Bronchial epithelial cell (primary cell): Measurements from ENCODE around the gene CD70. TPM values are rescaled to one million over a fixed set of nuclear protein-coding genes. Genes with fewer than 3 reads are reported as not detected.
"Not testable (repeated sequence)": the region's sequence is repeated elsewhere in the genome, so short reads cannot be mapped to it uniquely, and the experiment has no call there.

Source experiments
- DNase-seq: peaks from one replicate; pipeline ENCODE4 v3.0.0-alpha.2; 2010; ENCODE audit warnings: low read depth
- FAIRE-seq: peaks from 2 replicates; lab custom pipeline; 2011; peaks lifted over from hg19 to GRCh38; lab: Jason Lieb, UNC
- H3K27me3 ChIP-seq: 2 replicates; pipeline ENCODE4 v1.5.1; 2011; ENCODE audit warnings: low read length; ENCODE audit not compliant: control insufficient read depth, insufficient read depth
- H3K36me3 ChIP-seq: 2 replicates; pipeline ENCODE4 v1.5.1; 2011; ENCODE audit warnings: low read length; ENCODE audit not compliant: control insufficient read depth, insufficient read depth
- H3K4me3 ChIP-seq: 2 replicates; pipeline ENCODE4 v1.5.1; 2011; ENCODE audit warnings: mild to moderate bottlenecking, low read depth, low read length, control low read depth
- total RNA-seq: library from RNA; depleted of rRNA; stranded (reverse); fragments of >200 nt; gene quantifications from 2 replicates; pipeline ENCODE4 v1.2.1, GENCODE V29; 2014
- TF ChIP-seq, protein P1 (sequence below): IDR thresholded peaks from 2 replicates; pipeline ENCODE4 v1.5.1; 2011; ENCODE audit warnings: mild to moderate bottlenecking, moderate library complexity, low read length, control low read depth, inconsistent platforms; ENCODE audit not compliant: insufficient read depth, severe bottlenecking

The CD70 gene
- total RNA-seq, 1 donor from 2014 or later: not detected

DNA sequence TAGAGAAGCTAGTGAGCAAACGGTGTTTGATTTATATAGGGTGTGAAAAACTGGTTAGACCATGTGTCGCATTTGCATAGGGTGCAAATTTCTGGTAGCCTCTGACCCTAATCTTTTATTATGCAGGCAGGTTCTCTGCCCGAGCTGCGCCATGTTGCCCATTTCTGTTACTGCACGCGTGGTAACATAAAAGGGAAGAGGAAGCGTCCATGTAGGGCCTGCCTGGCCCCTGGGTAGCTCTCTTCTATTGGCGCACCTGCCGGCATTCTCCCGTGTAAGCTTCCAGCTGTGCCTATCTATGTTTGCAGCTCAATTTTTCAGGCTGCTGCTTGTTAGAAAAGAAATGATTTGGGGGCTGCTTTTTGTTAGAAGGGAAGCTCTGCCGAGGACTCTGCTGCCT is 14.0 kb upstream of the CD70 start:
- FAIRE-seq (no peak), DNase-seq (no peak)
- TF ChIP-seq, protein P1, sequence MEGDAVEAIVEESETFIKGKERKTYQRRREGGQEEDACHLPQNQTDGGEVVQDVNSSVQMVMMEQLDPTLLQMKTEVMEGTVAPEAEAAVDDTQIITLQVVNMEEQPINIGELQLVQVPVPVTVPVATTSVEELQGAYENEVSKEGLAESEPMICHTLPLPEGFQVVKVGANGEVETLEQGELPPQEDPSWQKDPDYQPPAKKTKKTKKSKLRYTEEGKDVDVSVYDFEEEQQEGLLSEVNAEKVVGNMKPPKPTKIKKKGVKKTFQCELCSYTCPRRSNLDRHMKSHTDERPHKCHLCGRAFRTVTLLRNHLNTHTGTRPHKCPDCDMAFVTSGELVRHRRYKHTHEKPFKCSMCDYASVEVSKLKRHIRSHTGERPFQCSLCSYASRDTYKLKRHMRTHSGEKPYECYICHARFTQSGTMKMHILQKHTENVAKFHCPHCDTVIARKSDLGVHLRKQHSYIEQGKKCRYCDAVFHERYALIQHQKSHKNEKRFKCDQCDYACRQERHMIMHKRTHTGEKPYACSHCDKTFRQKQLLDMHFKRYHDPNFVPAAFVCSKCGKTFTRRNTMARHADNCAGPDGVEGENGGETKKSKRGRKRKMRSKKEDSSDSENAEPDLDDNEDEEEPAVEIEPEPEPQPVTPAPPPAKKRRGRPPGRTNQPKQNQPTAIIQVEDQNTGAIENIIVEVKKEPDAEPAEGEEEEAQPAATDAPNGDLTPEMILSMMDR: no peak
- H3K4me3 ChIP-seq: no peak overlapping the region
- H3K27me3 ChIP-seq: peaks cover 1% of the 10 kb centered on the region
- H3K36me3 ChIP-seq: no peaks in the 10 kb centered on the region

DNA sequence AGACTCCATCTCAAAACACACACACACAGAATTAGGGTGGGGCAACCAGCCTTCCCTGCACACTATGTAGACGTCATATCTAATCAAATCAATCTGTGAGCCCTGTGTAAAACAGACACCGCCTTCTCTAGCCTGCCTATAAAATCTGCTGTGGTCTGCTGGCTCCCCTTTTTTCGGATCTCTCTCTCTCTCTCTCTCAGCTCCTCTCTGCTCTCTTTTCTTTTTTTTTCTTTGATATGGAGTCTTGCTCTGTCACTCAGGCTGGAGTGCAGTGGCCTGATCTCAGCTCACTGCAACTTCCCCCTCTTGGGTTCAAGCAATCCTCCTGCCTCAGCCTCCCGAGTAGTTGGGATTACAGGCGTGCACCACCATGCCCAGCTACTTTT is 11.8 kb upstream of the CD70 start:
- no peaks in the 10 kb centered on the region for H3K36me3 ChIP-seq
- FAIRE-seq: no peak
- no peaks in the 10 kb centered on the region for H3K27me3 ChIP-seq
- DNase-seq: no peak
- H3K4me3 ChIP-seq: no peak overlapping the region
- TF ChIP-seq, protein P1: no peak

DNA sequence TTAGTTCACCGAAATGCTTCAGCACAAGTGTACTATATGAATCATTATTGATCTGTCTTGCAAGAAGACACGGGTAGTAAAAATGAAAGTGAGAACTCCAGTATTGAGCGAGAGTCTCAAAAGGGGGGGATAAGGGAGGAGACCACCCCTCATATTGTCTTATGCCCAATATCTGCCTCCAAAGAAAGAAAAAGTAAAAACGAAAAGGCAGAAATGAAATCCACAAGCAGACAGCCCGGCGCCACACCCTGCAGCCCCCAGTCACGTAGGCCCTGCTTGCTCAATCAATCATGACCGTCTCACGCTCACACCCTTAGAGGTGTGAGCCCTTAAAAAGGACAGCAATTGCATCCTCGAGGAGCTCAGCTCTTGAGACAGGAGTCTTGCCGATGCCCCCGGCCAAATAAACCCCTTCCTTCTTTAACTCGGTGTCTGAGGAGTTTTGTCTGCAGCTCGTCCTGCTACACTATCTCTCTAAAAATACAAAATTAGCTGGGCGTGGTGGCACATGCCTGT is 10.6 kb upstream of the CD70 start:
- not testable (repeated sequence) for H3K36me3 ChIP-seq, H3K27me3 ChIP-seq, FAIRE-seq, DNase-seq, H3K4me3 ChIP-seq

DNA sequence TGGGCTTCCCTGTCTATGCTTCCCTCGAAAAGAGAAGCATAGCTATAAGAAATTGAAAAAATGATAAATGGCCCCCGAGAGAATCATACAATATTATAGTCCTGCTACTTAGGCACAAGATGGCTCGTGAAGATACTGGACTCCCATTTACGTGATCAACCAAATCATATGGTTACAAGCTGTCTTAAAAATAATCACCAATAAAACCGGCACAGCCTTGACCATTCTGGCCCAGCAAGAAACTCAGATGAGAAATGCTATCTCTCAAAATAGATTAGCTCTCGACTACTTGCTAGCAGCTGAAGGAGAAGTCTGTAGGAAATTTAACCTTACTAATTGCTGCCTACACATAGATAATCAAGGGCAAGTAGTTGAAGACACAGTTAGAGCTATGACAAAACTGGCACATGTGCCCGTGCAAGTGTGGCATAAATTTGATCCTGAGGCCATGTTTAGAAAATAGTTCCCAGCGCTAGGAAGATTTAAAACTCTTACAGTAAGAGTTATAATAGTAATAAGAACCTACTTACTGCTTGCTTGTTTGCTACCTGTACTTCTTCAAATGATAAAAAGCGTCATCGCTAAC is 10.1 kb upstream of the CD70 start:
- DNase-seq: not testable (repeated sequence)

DNA sequence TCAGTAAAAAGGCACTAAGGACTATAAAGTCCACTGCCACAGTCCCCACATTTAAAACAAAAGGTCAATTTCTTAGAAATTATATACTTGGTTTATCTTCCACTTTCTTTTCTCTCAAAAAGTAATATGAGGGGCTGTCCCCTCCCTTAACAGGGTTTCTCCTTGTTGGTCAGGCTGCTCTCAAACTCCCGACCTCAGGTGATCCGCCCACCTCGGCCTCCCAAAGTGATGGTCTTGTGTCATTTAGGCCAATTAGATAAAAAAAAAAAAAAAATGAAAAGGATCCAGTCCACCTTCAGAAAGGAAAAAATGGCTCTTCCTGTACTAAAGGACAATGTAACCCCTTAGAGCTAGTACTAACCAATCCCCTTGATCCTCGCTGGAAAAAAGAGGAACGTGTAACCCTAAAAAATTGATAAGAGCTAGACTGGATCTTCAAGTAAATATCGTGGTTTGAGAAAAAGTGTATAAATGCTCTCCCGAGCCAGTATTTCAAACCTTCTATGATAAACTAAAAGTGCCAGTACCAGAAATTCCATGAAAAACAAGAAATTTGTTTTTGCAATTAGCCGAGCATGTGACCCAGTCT is 9.0 kb upstream of the CD70 start:
- DNase-seq (no peak), FAIRE-seq (no peak)
- Histone ChIP-seq H3K27me3 (no peaks in the 10 kb centered on the region), H3K4me3 (no peak overlapping the region), H3K36me3 (no peaks in the 10 kb centered on the region)
- TF ChIP-seq, protein P1: no peak

More for the DNA sequence above, 10.1 kb upstream of the CD70 start:
- not testable (repeated sequence) for H3K27me3 ChIP-seq, FAIRE-seq, H3K4me3 ChIP-seq, H3K36me3 ChIP-seq

DNA sequence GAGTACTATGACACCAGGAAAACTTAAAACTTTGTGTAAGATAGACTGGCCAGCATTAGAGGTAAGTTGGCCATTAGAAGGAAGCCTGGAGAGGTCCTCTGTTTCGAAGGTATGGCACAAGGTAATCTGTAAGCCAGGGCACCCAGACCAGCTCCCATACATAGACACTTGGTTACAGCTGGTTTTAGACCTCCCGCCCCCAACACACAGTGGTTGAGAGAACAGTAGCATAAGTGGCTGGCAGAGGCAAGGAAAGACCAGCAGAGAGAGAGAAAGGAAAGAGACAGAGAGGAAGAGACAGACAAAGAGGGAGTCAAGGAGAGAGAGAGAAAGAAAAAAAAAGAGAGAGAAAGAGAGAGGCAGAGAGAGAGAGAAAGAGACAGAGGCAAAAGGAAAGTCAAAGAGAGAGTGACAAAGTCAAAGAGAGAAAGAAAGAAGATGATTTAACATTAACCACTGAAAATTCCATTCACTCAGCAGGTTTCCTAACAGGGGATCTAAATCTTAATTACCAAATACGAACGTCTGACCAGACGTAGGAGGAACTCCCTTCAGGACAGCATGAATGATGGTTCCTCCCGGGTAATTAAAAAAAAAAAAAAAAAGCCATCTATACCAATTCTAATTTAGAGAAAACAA is 7.4 kb upstream of the CD70 start:
- not testable (repeated sequence) for DNase-seq, H3K36me3 ChIP-seq, H3K27me3 ChIP-seq, FAIRE-seq, H3K4me3 ChIP-seq

DNA sequence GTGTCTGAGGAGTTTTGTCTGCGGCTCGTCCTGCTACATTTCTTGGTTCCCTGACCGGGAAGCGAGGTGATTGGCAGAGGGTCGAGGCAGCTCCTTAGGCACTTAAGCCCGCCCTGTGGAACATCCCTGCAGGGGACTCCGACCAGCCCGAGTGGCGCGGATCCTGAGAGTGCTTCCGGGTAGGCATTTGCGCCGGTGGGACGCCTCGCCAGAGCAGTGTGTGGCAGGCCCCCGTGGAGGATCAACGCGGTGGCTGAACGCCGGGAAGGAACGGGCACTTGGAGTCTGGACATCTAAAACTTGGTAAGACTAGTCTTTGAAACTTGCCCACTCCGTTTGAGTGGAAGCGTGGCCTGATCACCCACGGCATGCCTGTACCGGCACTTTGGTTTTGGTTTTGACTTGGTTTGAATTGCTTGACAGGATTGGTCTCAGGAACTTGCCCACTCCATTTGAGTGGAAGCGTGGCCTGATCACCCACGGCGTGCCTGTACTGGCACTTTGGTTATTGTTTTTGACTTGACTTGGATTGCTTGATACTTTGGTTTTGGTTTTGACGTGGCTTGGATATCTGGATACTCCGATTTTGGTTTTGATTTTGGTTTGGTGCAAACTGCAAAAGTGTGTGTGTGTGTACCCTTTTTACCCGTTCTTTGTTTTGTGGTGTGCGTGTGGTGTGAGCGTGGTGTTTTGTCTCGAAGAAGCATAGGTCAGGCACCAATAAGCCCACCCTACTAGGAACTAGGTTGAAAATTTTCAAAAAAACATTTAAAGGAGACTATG is 6.7 kb upstream of the CD70 start:
- FAIRE-seq, DNase-seq: not testable (repeated sequence)

More for the DNA sequence above, 6.7 kb upstream of the CD70 start:
- not testable (repeated sequence) for H3K36me3 ChIP-seq, H3K27me3 ChIP-seq, H3K4me3 ChIP-seq
